Endothelial cell of umbilical vein (primary cell): Measurements from ENCODE around the gene EGFL7.

Experiments
- EZH2 ChIP-seq: IDR thresholded peaks from 2 replicates; pipeline ENCODE4 v1.6.1; 2012; ENCODE audit warnings: borderline replicate concordance, low read depth, mild to moderate bottlenecking, moderate library complexity, low read length, inconsistent platforms; ENCODE audit not compliant: severe bottlenecking
- GATA2 ChIP-seq: IDR thresholded peaks from 2 replicates; pipeline ENCODE4 v1.7.0; 2011; ENCODE audit warnings: low read depth, mild to moderate bottlenecking, moderate library complexity, mixed read lengths, low read length; ENCODE audit not compliant: insufficient read length, insufficient read depth
- JUN ChIP-seq: IDR thresholded peaks from 2 replicates; pipeline ENCODE4 v1.6.1; 2011; ENCODE audit warnings: borderline replicate concordance, low read depth; ENCODE audit not compliant: insufficient read length, insufficient read depth
- MYC ChIP-seq: IDR thresholded peaks from one replicate; pipeline ENCODE4 v1.6.1; 2011; ENCODE audit warnings: mild to moderate bottlenecking, low read depth, low read length
- POLR2A ChIP-seq: IDR thresholded peaks from 2 replicates; pipeline ENCODE4 v1.6.1; 2012; ENCODE audit warnings: low read depth, mild to moderate bottlenecking, control low read depth, low read length
- POLR2AphosphoS5 ChIP-seq: IDR thresholded peaks from 2 replicates; pipeline ENCODE4 v1.6.1; 2012; ENCODE audit warnings: low read depth, mild to moderate bottlenecking, control low read depth, low read length, moderate library complexity; ENCODE audit not compliant: insufficient read depth
- TF ChIP-seq, protein P1 (sequence below): IDR thresholded peaks from 2 replicates; pipeline ENCODE4 v1.6.1; 2011; ENCODE audit not compliant: insufficient read depth, insufficient read length
- TF ChIP-seq, protein P2 (sequence below), 2 donors: IDR thresholded peaks; 1 replicate in 1 of 2; 2 replicates in 1 of 2; pipeline ENCODE4 v1.5.1; 2011; ENCODE audit warnings: low read length in 2 of 2, mild to moderate bottlenecking in 2 of 2, moderate library complexity in 2 of 2, control low read depth in 1 of 2, inconsistent platforms in 1 of 2, low read depth in 1 of 2; ENCODE audit not compliant: insufficient read depth in 1 of 2; ENCODE audit errors: extremely low read depth in 1 of 2

DNA sequence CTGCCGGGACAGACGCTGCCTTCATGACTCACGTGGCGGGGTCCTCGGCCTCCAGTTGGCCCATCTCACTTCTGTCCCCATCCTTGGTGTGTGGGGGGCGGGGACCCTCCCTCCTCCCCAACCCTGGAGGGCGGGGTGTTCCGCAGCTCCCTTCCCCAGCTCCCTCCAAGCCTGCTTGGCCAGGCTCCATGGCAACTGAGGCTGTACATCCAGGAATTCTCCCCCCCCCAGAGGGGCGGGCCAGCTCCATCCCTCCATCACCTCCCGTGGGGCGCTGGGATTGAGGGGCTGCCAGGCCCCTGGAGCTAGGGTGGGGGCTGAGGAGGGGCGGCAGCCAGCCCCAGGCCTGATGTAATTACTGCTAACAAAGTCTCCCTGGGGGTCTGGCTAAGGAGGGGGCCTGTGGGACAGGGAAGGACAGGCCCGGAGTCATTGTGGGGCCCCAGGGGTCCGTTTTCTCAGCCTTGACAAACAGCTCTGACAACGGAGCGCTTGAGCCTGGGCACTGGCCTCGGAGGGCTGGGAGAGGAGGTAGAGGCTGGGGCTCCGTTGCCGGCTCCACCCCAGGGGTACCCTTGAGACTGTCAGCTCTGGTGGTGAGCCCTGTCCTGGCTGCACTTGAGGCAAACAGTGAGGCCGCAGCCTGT lies 57.7 kb downstream of the EGFL7 start:
- TF ChIP-seq, protein P1, sequence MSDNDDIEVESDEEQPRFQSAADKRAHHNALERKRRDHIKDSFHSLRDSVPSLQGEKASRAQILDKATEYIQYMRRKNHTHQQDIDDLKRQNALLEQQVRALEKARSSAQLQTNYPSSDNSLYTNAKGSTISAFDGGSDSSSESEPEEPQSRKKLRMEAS, result no peak
- TF ChIP-seq, protein P2, sequence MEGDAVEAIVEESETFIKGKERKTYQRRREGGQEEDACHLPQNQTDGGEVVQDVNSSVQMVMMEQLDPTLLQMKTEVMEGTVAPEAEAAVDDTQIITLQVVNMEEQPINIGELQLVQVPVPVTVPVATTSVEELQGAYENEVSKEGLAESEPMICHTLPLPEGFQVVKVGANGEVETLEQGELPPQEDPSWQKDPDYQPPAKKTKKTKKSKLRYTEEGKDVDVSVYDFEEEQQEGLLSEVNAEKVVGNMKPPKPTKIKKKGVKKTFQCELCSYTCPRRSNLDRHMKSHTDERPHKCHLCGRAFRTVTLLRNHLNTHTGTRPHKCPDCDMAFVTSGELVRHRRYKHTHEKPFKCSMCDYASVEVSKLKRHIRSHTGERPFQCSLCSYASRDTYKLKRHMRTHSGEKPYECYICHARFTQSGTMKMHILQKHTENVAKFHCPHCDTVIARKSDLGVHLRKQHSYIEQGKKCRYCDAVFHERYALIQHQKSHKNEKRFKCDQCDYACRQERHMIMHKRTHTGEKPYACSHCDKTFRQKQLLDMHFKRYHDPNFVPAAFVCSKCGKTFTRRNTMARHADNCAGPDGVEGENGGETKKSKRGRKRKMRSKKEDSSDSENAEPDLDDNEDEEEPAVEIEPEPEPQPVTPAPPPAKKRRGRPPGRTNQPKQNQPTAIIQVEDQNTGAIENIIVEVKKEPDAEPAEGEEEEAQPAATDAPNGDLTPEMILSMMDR (IDR thresholded peaks at IDR 0.05; ENCODE audit: extremely low read depth in 1 of 2, insufficient read depth in 1 of 2, low read depth in 1 of 2, low read length in 2 of 2), result no peak
- TF ChIP-seq POLR2A (no peak), MYC (no peak), EZH2 (no peak), POLR2AphosphoS5 (no peak), GATA2 (no peak), JUN (no peak)
